Neural cell (in vitro differentiated cells): ENCODE measurements around the gene TGFBR3L.

Source experiments
- EP300 ChIP-seq: fragments of 450-650 bp; conservative IDR thresholded peaks from 2 replicates; pipeline ENCODE4 v1.6.1; 2014; ENCODE audit warnings: antibody characterized with exemption, mild to moderate bottlenecking, moderate library complexity; ENCODE audit not compliant: poor library complexity, severe bottlenecking
- EZH2 ChIP-seq: fragments of 200-600, 300-800 bp; shearing (Covaris generic), sonication (generic); IDR thresholded peaks from 2 replicates; pipeline ENCODE4 v1.6.1; 2014; ENCODE audit warnings: antibody characterized with exemption, low read length, borderline replicate concordance, mild to moderate bottlenecking; ENCODE audit not compliant: insufficient read depth, poor library complexity, severe bottlenecking
- POLR2AphosphoS5 ChIP-seq: IDR thresholded peaks from 2 replicates; pipeline ENCODE4 v1.6.1; 2012
- RAD21 ChIP-seq: fragments of 450-650 bp; conservative IDR thresholded peaks from 2 replicates; pipeline ENCODE4 v1.6.1; 2014; ENCODE audit warnings: antibody characterized with exemption, mild to moderate bottlenecking, moderate library complexity
- SMC3 ChIP-seq: fragments of 450-650 bp; conservative IDR thresholded peaks from 2 replicates; pipeline ENCODE4 v1.6.1; 2014; ENCODE audit warnings: antibody characterized with exemption, mild to moderate bottlenecking, moderate library complexity; ENCODE audit not compliant: poor library complexity
- TF ChIP-seq, protein P1 (sequence below): fragments of 450-650 bp; IDR thresholded peaks from 2 replicates; pipeline ENCODE4 v1.5.1; 2014; ENCODE audit warnings: antibody characterized with exemption, mild to moderate bottlenecking, moderate library complexity; ENCODE audit not compliant: poor library complexity, severe bottlenecking
- TF ChIP-seq, protein P2 (sequence below): IDR thresholded peaks from 2 replicates; pipeline ENCODE4 v1.6.1; 2012; ENCODE audit warnings: borderline replicate concordance

DNA sequence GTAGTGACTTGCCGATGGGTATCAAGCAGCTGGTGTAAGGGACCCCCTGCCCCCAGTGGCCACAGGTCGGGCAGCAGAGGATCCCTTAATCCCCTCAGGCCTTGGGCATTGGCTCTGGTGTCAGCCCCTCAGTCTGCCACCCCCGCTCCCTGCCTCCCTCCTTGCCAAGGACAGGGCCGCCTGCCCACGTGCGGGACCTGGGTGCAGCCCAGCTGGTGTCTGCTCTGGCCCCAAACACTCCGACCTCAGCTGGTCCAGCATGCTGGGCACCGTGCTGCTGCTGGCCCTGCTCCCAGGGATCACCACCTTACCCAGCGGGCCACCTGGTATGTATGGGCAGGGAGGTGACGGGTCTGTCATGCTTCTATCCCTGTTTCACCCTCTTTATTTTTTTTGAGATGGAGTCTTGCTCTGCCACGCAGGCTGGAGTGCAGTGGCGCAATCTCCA, at the start of gene TGFBR3L:
- TF ChIP-seq, protein P1, sequence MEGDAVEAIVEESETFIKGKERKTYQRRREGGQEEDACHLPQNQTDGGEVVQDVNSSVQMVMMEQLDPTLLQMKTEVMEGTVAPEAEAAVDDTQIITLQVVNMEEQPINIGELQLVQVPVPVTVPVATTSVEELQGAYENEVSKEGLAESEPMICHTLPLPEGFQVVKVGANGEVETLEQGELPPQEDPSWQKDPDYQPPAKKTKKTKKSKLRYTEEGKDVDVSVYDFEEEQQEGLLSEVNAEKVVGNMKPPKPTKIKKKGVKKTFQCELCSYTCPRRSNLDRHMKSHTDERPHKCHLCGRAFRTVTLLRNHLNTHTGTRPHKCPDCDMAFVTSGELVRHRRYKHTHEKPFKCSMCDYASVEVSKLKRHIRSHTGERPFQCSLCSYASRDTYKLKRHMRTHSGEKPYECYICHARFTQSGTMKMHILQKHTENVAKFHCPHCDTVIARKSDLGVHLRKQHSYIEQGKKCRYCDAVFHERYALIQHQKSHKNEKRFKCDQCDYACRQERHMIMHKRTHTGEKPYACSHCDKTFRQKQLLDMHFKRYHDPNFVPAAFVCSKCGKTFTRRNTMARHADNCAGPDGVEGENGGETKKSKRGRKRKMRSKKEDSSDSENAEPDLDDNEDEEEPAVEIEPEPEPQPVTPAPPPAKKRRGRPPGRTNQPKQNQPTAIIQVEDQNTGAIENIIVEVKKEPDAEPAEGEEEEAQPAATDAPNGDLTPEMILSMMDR, result no peak
- TF ChIP-seq EP300 (no peak), POLR2AphosphoS5 (no peak), EZH2 (no peak), RAD21 (no peak), SMC3 (no peak)
- TF ChIP-seq, protein P2, sequence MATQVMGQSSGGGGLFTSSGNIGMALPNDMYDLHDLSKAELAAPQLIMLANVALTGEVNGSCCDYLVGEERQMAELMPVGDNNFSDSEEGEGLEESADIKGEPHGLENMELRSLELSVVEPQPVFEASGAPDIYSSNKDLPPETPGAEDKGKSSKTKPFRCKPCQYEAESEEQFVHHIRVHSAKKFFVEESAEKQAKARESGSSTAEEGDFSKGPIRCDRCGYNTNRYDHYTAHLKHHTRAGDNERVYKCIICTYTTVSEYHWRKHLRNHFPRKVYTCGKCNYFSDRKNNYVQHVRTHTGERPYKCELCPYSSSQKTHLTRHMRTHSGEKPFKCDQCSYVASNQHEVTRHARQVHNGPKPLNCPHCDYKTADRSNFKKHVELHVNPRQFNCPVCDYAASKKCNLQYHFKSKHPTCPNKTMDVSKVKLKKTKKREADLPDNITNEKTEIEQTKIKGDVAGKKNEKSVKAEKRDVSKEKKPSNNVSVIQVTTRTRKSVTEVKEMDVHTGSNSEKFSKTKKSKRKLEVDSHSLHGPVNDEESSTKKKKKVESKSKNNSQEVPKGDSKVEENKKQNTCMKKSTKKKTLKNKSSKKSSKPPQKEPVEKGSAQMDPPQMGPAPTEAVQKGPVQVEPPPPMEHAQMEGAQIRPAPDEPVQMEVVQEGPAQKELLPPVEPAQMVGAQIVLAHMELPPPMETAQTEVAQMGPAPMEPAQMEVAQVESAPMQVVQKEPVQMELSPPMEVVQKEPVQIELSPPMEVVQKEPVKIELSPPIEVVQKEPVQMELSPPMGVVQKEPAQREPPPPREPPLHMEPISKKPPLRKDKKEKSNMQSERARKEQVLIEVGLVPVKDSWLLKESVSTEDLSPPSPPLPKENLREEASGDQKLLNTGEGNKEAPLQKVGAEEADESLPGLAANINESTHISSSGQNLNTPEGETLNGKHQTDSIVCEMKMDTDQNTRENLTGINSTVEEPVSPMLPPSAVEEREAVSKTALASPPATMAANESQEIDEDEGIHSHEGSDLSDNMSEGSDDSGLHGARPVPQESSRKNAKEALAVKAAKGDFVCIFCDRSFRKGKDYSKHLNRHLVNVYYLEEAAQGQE, result no peak
